ENCODE results near the gene LARGE1. TPM values are rescaled to one million over a fixed set of nuclear protein-coding genes. Genes with fewer than 3 reads are reported as not detected.

LARGE1 gene
- total RNA-seq, 2 donors from 2014 or later: 12.5 to 21.1 TPM

- Histone ChIP-seq H3K27me3 (no peaks in the 10 kb centered on the region), H3K4me1 (peaks cover 7% of the 10 kb centered on the region), H3K4me3 (no peak overlapping the region), H3K27ac (peak overlapping the region in 1 of 4 donors; percentile 19), H3K9me3 (no peaks in the 10 kb centered on the region), H3K36me3 (replicated peaks in 1 of 2; ENCODE audit: insufficient read depth in 1 of 2, low read depth in 2 of 2) (no peaks in the 10 kb centered on the region)
- 44 to 51% methylated on average over 5 of the region's 5 CpGs for WGBS, 2 donors
- no peak for DNase-seq
- ATAC-seq: no peak
- intact Hi-C loops (cut with DNase I): no loop called here
- TF ChIP-seq POLR2A (IDR thresholded peaks at IDR 0.05): no peak
- no peak for TF ChIP-seq CTCF (IDR thresholded peaks at IDR 0.05)
Observed at GRCh38 chr22:33851821-33852384, 68.4 kb downstream of the LARGE1 start.

- no peak for TF ChIP-seq CTCF (IDR thresholded peaks at IDR 0.05)
- no peak for TF ChIP-seq POLR2A (IDR thresholded peaks at IDR 0.05)
- WGBS, 2 donors: 90 to 92% methylated on average over 5 of the region's 5 CpGs
- intact Hi-C loops (cut with DNase I): no loop called here
- H3K4me1 ChIP-seq: peaks cover 7% of the 10 kb centered on the region
- no peaks in the 10 kb centered on the region for H3K27me3 ChIP-seq
- DNase-seq: no peak
- no peak overlapping the region for H3K4me3 ChIP-seq
- no peaks in the 10 kb centered on the region for H3K9me3 ChIP-seq
- H3K36me3 ChIP-seq (replicated peaks in 1 of 2; ENCODE audit: insufficient read depth in 1 of 2, low read depth in 2 of 2): no peaks in the 10 kb centered on the region
- H3K27ac ChIP-seq: no peak overlapping the region
- ATAC-seq: no peak
Observed at GRCh38 chr22:33851240-33851639, 69.0 kb downstream of the LARGE1 start.

GRCh38 chr22:33850724-33851123 is 69.6 kb downstream of the LARGE1 start:
- DNase-seq: no peak
- no peaks in the 10 kb centered on the region for H3K27me3 ChIP-seq
- H3K9me3 ChIP-seq: no peaks in the 10 kb centered on the region
- H3K4me1 ChIP-seq: peaks cover 7% of the 10 kb centered on the region
- intact Hi-C loops (cut with DNase I): no loop called here
- WGBS, 2 donors: 93 to 94% methylated on average over 2 of the region's 2 CpGs
- H3K36me3 ChIP-seq (replicated peaks in 1 of 2; ENCODE audit: insufficient read depth in 1 of 2, low read depth in 2 of 2): no peaks in the 10 kb centered on the region
- TF ChIP-seq CTCF (IDR thresholded peaks at IDR 0.05) (no peak), POLR2A (IDR thresholded peaks at IDR 0.05) (no peak)
- H3K27ac ChIP-seq: no peak overlapping the region
- no peak overlapping the region for H3K4me3 ChIP-seq
- no peak for ATAC-seq

- WGBS, 2 donors: 91 to 95% methylated on average over 5 of the region's 5 CpGs
- no peak overlapping the region for H3K4me3 ChIP-seq
- TF ChIP-seq POLR2A (IDR thresholded peaks at IDR 0.05): no peak
- no peak for TF ChIP-seq CTCF (IDR thresholded peaks at IDR 0.05)
- H3K9me3 ChIP-seq: no peaks in the 10 kb centered on the region
- no peaks in the 10 kb centered on the region for H3K36me3 ChIP-seq (replicated peaks in 1 of 2; ENCODE audit: insufficient read depth in 1 of 2, low read depth in 2 of 2)
- peaks cover 7% of the 10 kb centered on the region for H3K4me1 ChIP-seq
- H3K27me3 ChIP-seq: no peaks in the 10 kb centered on the region
- intact Hi-C loops (cut with DNase I): no loop called here
- ATAC-seq (no peak), DNase-seq (no peak)
- H3K27ac ChIP-seq: no peak overlapping the region
Observed at GRCh38 chr22:33850193-33850592, 70.1 kb downstream of the LARGE1 start.

GRCh38 chr22:33848251-33848650 is 72.0 kb downstream of the LARGE1 start:
- Histone ChIP-seq H3K9me3 (no peaks in the 10 kb centered on the region), H3K4me3 (no peak overlapping the region), H3K4me1 (peaks cover 5% of the 10 kb centered on the region), H3K27ac (no peak overlapping the region), H3K27me3 (no peaks in the 10 kb centered on the region), H3K36me3 (replicated peaks in 1 of 2; ENCODE audit: insufficient read depth in 1 of 2, low read depth in 2 of 2) (no peaks in the 10 kb centered on the region)
- TF ChIP-seq CTCF (IDR thresholded peaks at IDR 0.05) (no peak), POLR2A (IDR thresholded peaks at IDR 0.05) (no peak)
- DNase-seq (no peak), ATAC-seq (no peak)
- WGBS, 2 donors: 85 to 92% methylated on average over 7 of the region's 7 CpGs
- intact Hi-C loops (cut with DNase I): no loop called here

Measured in body of pancreas (tissue), 4 donors.